Keratinocyte (primary cell): Measurements from ENCODE around the gene LRBA. TPM values are rescaled to one million over a fixed set of nuclear protein-coding genes. Genes with fewer than 3 reads are reported as not detected.

Experiments
- DNase-seq: peaks from one replicate; pipeline ENCODE4 v3.0.0-alpha.2; 2011; ENCODE audit warnings: low read depth, missing footprints, low spot score
- FAIRE-seq: peaks from 2 replicates; lab custom pipeline; 2011; peaks lifted over from hg19 to GRCh38; lab: Jason Lieb, UNC
- H2AFZ ChIP-seq: 2 replicates; pipeline ENCODE4 v1.6.0; 2012; ENCODE audit warnings: low read length, control low read depth, inconsistent platforms; ENCODE audit not compliant: control insufficient read depth
- H3K27ac ChIP-seq: 2 replicates; pipeline ENCODE4 v1.5.1; 2011; ENCODE audit warnings: low read length; ENCODE audit not compliant: control insufficient read depth, insufficient read depth
- H3K27me3 ChIP-seq: 3 replicates; pipeline ENCODE4 v1.6.0; 2011; ENCODE audit warnings: low read length; ENCODE audit not compliant: control insufficient read depth, insufficient read depth; ENCODE audit errors: extremely low read depth
- H3K36me3 ChIP-seq, 2 experiments: 2 replicates in 1 of 2; 3 replicates in 1 of 2; pipeline ENCODE4 v1.5.1; 2011; ENCODE audit warnings: low read length in 2 of 2, mild to moderate bottlenecking in 1 of 2; ENCODE audit not compliant: control insufficient read depth in 2 of 2, insufficient read depth in 2 of 2; ENCODE audit errors: extremely low read depth in 1 of 2
- H3K4me1 ChIP-seq: 3 replicates; pipeline ENCODE4 v1.5.1; 2011; ENCODE audit warnings: low read length; ENCODE audit not compliant: control insufficient read depth, insufficient read depth; ENCODE audit errors: extremely low read depth
- H3K4me2 ChIP-seq: 3 replicates; pipeline ENCODE4 v1.6.0; 2011; ENCODE audit warnings: low read depth, low read length; ENCODE audit not compliant: control insufficient read depth, insufficient read depth; ENCODE audit errors: extremely low read depth
- H3K4me3 ChIP-seq, 3 experiments: fragments of 200-600 bp in 1 of 3; sonication (generic) in 1 of 3; 2 replicates in 2 of 3; 3 replicates in 1 of 3; pipeline ENCODE4 v1.5.1; 2011 to 2016; ENCODE audit warnings: low read length in 3 of 3, mild to moderate bottlenecking in 3 of 3, control low read depth in 2 of 3, inconsistent platforms in 1 of 3, low read depth in 1 of 3, mixed read lengths in 1 of 3, mixed run types in 1 of 3, moderate library complexity in 1 of 3; ENCODE audit not compliant: control insufficient read depth in 2 of 3, insufficient read depth in 2 of 3; ENCODE audit errors: extremely low read depth in 1 of 3
- H3K79me2 ChIP-seq: 2 replicates; pipeline ENCODE4 v1.6.0; 2012; ENCODE audit warnings: low read length; ENCODE audit not compliant: control insufficient read depth, insufficient read depth
- H3K9ac ChIP-seq: 3 replicates; pipeline ENCODE4 v1.6.0; 2011; ENCODE audit warnings: low read length; ENCODE audit not compliant: control insufficient read depth, insufficient read depth; ENCODE audit errors: extremely low read depth
- H3K9me1 ChIP-seq: 3 replicates; pipeline ENCODE4 v1.6.0; 2011; ENCODE audit warnings: low read length; ENCODE audit not compliant: control insufficient read depth, insufficient read depth; ENCODE audit errors: extremely low read depth
- H3K9me3 ChIP-seq: 2 replicates; pipeline ENCODE4 v1.5.1; 2012; ENCODE audit warnings: low read depth, low read length; ENCODE audit not compliant: control insufficient read depth
- H4K20me1 ChIP-seq: 3 replicates; pipeline ENCODE4 v1.6.0; 2011; ENCODE audit warnings: low read length; ENCODE audit not compliant: control insufficient read depth, insufficient read depth; ENCODE audit errors: extremely low read depth
- EZH2 ChIP-seq: IDR thresholded peaks from one replicate; pipeline ENCODE4 v1.6.1; 2012; ENCODE audit warnings: inconsistent platforms, mild to moderate bottlenecking, low read length, moderate library complexity
- dilution Hi-C: fragments of 300-500 bp; cut with MboI; formaldehyde crosslinking; loops from one replicate; pipeline ENCODE4 v1.7.0; 2020; ENCODE audit warnings: low sequenced_read_pairs; ENCODE audit not compliant: extremely low pct_ligation_motif_present
- polyA plus RNA-seq, 5 experiments: library from polyadenylated mRNA; depleted of rRNA in 3 of 5; stranded (reverse) in 3 of 5; stranded (forward) in 1 of 5; unstranded in 1 of 5; fragments of >200 nt; gene quantifications; 1 replicate in 1 of 5; 2 replicates in 3 of 5; 3 replicates in 1 of 5; pipeline versions ENCODE4 v1.2.1 to v1.2.3, GENCODE V29; 2011 to 2012; ENCODE audit warnings: missing spikeins in 2 of 5, low read depth in 1 of 5, low replicate concordance in 1 of 5
- TF ChIP-seq, protein P1 (sequence below), 3 experiments: IDR thresholded peaks in 1 of 3; conservative IDR thresholded peaks in 1 of 3; optimal IDR thresholded peaks in 1 of 3; 2 replicates in 2 of 3; 3 replicates in 1 of 3; pipeline versions ENCODE3 to v1.5.1; 2011; ENCODE audit warnings: low read length in 3 of 3, mild to moderate bottlenecking in 3 of 3, moderate library complexity in 2 of 3, control low read depth in 1 of 3, inconsistent platforms in 1 of 3; ENCODE audit not compliant: insufficient read depth in 2 of 3; ENCODE audit errors: extremely low read depth in 1 of 3

The LRBA gene
- polyA plus RNA-seq, 1 donor (not counting 4 experiments of a cell fraction or from before 2014, with no cell fraction given): 35.6 TPM

GRCh38 chr4:150547154-150547838 lies 467.8 kb downstream of the LRBA start:
- no peak overlapping the region for H3K27ac ChIP-seq
- no peak overlapping the region for H3K4me2 ChIP-seq
- no peaks in the 10 kb centered on the region for H3K9me3 ChIP-seq
- FAIRE-seq: no peak
- no peak overlapping the region for H2AFZ ChIP-seq
- H3K4me3 ChIP-seq: no peak overlapping the region
- H3K27me3 ChIP-seq: no peaks in the 10 kb centered on the region
- no peaks in the 10 kb centered on the region for H3K4me1 ChIP-seq
- no peaks in the 10 kb centered on the region for H3K36me3 ChIP-seq
- DNase-seq: no peak
- TF ChIP-seq EZH2: no peak
- TF ChIP-seq, protein P1, sequence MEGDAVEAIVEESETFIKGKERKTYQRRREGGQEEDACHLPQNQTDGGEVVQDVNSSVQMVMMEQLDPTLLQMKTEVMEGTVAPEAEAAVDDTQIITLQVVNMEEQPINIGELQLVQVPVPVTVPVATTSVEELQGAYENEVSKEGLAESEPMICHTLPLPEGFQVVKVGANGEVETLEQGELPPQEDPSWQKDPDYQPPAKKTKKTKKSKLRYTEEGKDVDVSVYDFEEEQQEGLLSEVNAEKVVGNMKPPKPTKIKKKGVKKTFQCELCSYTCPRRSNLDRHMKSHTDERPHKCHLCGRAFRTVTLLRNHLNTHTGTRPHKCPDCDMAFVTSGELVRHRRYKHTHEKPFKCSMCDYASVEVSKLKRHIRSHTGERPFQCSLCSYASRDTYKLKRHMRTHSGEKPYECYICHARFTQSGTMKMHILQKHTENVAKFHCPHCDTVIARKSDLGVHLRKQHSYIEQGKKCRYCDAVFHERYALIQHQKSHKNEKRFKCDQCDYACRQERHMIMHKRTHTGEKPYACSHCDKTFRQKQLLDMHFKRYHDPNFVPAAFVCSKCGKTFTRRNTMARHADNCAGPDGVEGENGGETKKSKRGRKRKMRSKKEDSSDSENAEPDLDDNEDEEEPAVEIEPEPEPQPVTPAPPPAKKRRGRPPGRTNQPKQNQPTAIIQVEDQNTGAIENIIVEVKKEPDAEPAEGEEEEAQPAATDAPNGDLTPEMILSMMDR (optimal IDR thresholded peaks at IDR 0.05 in 1 of 3, IDR thresholded peaks at IDR 0.05 in 1 of 3, conservative IDR thresholded peaks at IDR 0.05 in 1 of 3; ENCODE audit: extremely low read depth in 1 of 3, insufficient read depth in 2 of 3, low read length in 3 of 3): no peak
- H3K9me1 ChIP-seq: no peaks in the 10 kb centered on the region
- H4K20me1 ChIP-seq: no peaks in the 10 kb centered on the region
- H3K79me2 ChIP-seq: no peaks in the 10 kb centered on the region
- dilution Hi-C loops: no loop called here
- no peak overlapping the region for H3K9ac ChIP-seq

GRCh38 chr4:150546286-150546685 lies 468.8 kb downstream of the LRBA start:
- Histone ChIP-seq H3K9ac (no peak overlapping the region), H3K79me2 (no peaks in the 10 kb centered on the region), H3K27me3 (no peaks in the 10 kb centered on the region), H4K20me1 (no peaks in the 10 kb centered on the region), H3K9me1 (no peaks in the 10 kb centered on the region), H3K36me3 (no peaks in the 10 kb centered on the region), H2AFZ (no peak overlapping the region), H3K4me2 (no peak overlapping the region), H3K4me3 (no peak overlapping the region), H3K4me1 (no peaks in the 10 kb centered on the region), H3K27ac (no peak overlapping the region), H3K9me3 (no peaks in the 10 kb centered on the region)
- TF ChIP-seq EZH2: no peak
- TF ChIP-seq, protein P1 (optimal IDR thresholded peaks at IDR 0.05 in 1 of 3, IDR thresholded peaks at IDR 0.05 in 1 of 3, conservative IDR thresholded peaks at IDR 0.05 in 1 of 3; ENCODE audit: extremely low read depth in 1 of 3, insufficient read depth in 2 of 3, low read length in 3 of 3): no peak
- FAIRE-seq: no peak
- DNase-seq: no peak
- dilution Hi-C loops: no loop called here
